HepG2 (cell line): ENCODE results near the gene ZNF490. TPM values are rescaled to one million over a fixed set of nuclear protein-coding genes. Genes with fewer than 3 reads are reported as not detected.

Source experiments
- ARID5B ChIP-seq: IDR thresholded peaks from 2 replicates; pipeline ENCODE4 v1.4.0; 2020; ENCODE audit warnings: mild to moderate bottlenecking, missing genetic modification reagents
- CTCF ChIP-seq: sonication (generic); formaldehyde crosslinking; IDR thresholded peaks from 2 replicates; pipeline ENCODE4 v1.5.0; 2020; ENCODE audit warnings: mild to moderate bottlenecking, missing genetic modification reagents, moderate library complexity
- GABPA ChIP-seq, 2 experiments: IDR thresholded peaks; 2 replicates each; pipeline ENCODE4 v1.6.1; 2011 to 2016; ENCODE audit warnings: low read depth in 2 of 2, low read length in 1 of 2, missing biosample characterization in 1 of 2, missing genetic modification characterization in 1 of 2
- KLF16 ChIP-seq, 2 experiments: sonication (generic) in 1 of 2; formaldehyde crosslinking in 1 of 2; IDR thresholded peaks; 2 replicates each; pipeline versions ENCODE4 v1.6.1 to v1.8.0; 2016 to 2023; ENCODE audit warnings: missing genetic modification reagents in 2 of 2, missing compliant biosample characterization in 1 of 2
- NRL ChIP-seq: sonication (generic); formaldehyde crosslinking; IDR thresholded peaks from 2 replicates; pipeline ENCODE4 v1.5.0; 2020; ENCODE audit warnings: missing genetic modification reagents, mild to moderate bottlenecking, moderate library complexity, borderline replicate concordance
- SP140L ChIP-seq: sonication (generic); formaldehyde crosslinking; IDR thresholded peaks from 2 replicates; pipeline ENCODE4 v1.4.0; 2020; ENCODE audit warnings: missing genetic modification reagents, borderline replicate concordance
- ZFY ChIP-seq: sonication (generic); formaldehyde crosslinking; IDR thresholded peaks from 2 replicates; pipeline ENCODE4 v1.4.0; 2020; ENCODE audit warnings: missing genetic modification reagents
- ZHX1 ChIP-seq: sonication (generic); formaldehyde crosslinking; IDR thresholded peaks from 2 replicates; pipeline ENCODE4 v1.8.1; 2022; ENCODE audit warnings: low read depth, mild to moderate bottlenecking, missing genetic modification reagents
- ZNF124 ChIP-seq: sonication (generic); formaldehyde crosslinking; IDR thresholded peaks from 2 replicates; pipeline ENCODE4 v1.4.0; 2020; ENCODE audit warnings: missing genetic modification reagents
- ZNF687 ChIP-seq: sonication (generic); formaldehyde crosslinking; IDR thresholded peaks from 2 replicates; pipeline ENCODE4 v1.5.1; 2020; ENCODE audit warnings: mild to moderate bottlenecking, missing genetic modification reagents, moderate library complexity
- polyA plus RNA-seq, 8 experiments: library from polyadenylated mRNA; depleted of rRNA in 3 of 8; stranded (reverse) in 7 of 8; unstranded in 1 of 8; fragments of >200 nt; fragmentation: Illumina TruSeq in 4 of 8; extraction: Trizol in 4 of 8; gene quantifications; 2 replicates each; pipeline versions ENCODE4 v1.2.1 to v1.2.3, GENCODE V29; 2011 to 2016; ENCODE audit warnings: low read depth in 4 of 8, missing spikeins in 1 of 8, mixed read lengths in 1 of 8; ENCODE audit not compliant: insufficient read depth in 1 of 8
- total RNA-seq, 5 experiments: library from RNA; depleted of rRNA; stranded (reverse); fragments of >200 nt; fragmentation: Illumina TruSeq; extraction: Trizol; gene quantifications; 2 replicates each; pipeline ENCODE4 v1.2.3, GENCODE V29; 2016; ENCODE audit warnings: low read depth in 1 of 5
- TF ChIP-seq, protein P1 (sequence below): sonication (generic); formaldehyde crosslinking; IDR thresholded peaks from 2 replicates; pipeline ENCODE4 v1.4.0; 2020; ENCODE audit warnings: missing genetic modification reagents

Gene ZNF490
- total and polyA plus RNA-seq, 2 of the 13 experiments (the other 11 are each of a cell fraction or from before 2014, with no cell fraction given): 1.3 to 2.9 TPM

- TF ChIP-seq ARID5B: peak; percentile 11; the same call in 1 of the 2 replicates
- peak; percentile 65; the same call in 1 of the 2 replicates for TF ChIP-seq ZNF124 (CRISPR knock-in tag)
- TF ChIP-seq, protein P1, sequence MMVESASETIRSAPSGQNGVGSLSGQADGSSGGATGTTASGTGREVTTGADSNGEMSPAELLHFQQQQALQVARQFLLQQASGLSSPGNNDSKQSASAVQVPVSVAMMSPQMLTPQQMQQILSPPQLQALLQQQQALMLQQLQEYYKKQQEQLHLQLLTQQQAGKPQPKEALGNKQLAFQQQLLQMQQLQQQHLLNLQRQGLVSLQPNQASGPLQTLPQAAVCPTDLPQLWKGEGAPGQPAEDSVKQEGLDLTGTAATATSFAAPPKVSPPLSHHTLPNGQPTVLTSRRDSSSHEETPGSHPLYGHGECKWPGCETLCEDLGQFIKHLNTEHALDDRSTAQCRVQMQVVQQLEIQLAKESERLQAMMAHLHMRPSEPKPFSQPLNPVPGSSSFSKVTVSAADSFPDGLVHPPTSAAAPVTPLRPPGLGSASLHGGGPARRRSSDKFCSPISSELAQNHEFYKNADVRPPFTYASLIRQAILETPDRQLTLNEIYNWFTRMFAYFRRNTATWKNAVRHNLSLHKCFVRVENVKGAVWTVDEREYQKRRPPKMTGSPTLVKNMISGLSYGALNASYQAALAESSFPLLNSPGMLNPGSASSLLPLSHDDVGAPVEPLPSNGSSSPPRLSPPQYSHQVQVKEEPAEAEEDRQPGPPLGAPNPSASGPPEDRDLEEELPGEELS (CRISPR knock-in tag): no peak
- peak; percentile 50; the same call in 1 of the 2 replicates for TF ChIP-seq NRL (CRISPR knock-in tag)
- TF ChIP-seq ZHX1 (CRISPR knock-in tag): no peak
- TF ChIP-seq KLF16 (CRISPR knock-in tag; IDR thresholded peaks at IDR 0.05): peak in 1 of 2 experiments; percentile 32; a peak in 1 of 4 replicates
- peak; percentile 90 for TF ChIP-seq ZNF687 (CRISPR knock-in tag)
- peak; percentile 28; the same call in 1 of the 2 replicates for TF ChIP-seq ZFY (CRISPR knock-in tag)
- TF ChIP-seq CTCF (CRISPR knock-in tag): peak; percentile 94
- no peak for TF ChIP-seq SP140L
- TF ChIP-seq GABPA (IDR thresholded peaks at IDR 0.05; ENCODE audit: low read depth, low read length): no peak
- 0 out of 2 replicates have a peak, but pooled peaks have one; percentile 31 for TF ChIP-seq GABPA (CRISPR knock-in tag; IDR thresholded peaks at IDR 0.05; ENCODE audit: low read depth)
Observed at GRCh38 chr19:12639901-12640613, 29.4 kb upstream of the ZNF490 start (continued).
